ENCODE results near the gene TMPRSS7.
A peak's percentile ranks its signal among the peaks of the same experiment; 100 is the strongest.

Gene TMPRSS7

GRCh38 chr3:112034436-112034835 is at the start of gene TMPRSS7:
TMPRSS7 (plus strand) TSS chr3:112034736; CDS start chr3:112034846, 110 bp downstream.
- TF ChIP-seq CTCF (conservative IDR thresholded peaks at IDR 0.05; ENCODE audit: low read depth), result no peak
- DNase-seq (ENCODE audit: low spot score), result no peak
- CTCF ChIA-PET, result no interaction called here
- POLR2A ChIA-PET (ENCODE audit: low non-redundant PET), result no interaction called here
- no peak within 1 kb of the TSS for H3K27ac ChIP-seq

- POLR2A ChIA-PET (ENCODE audit: low non-redundant PET), result no interaction called here
- H3K27ac ChIP-seq, result no peak overlapping the region
- TF ChIP-seq CTCF (conservative IDR thresholded peaks at IDR 0.05; ENCODE audit: low read depth), result no peak
- CTCF ChIA-PET, result interaction anchor here (0.5 to 0.6 kb wide), 2 partner anchors 20 to 21 kb away, joined by 3 read pairs; no protein-coding TSS in a partner anchor
- no peak for DNase-seq (ENCODE audit: low spot score)
Measured at GRCh38 chr3:111986800-111987199, 47.7 kb upstream of the TMPRSS7 start.

- CTCF ChIA-PET, result interaction anchor here (0.6 to 2.3 kb wide), 12 partner anchors 9 to 519 kb away, joined by 3 to 10 read pairs (median 4); partner anchors contain the start of gene TAGLN3
- DNase-seq (ENCODE audit: low spot score), result no peak
- peak; percentile 78 for TF ChIP-seq CTCF (conservative IDR thresholded peaks at IDR 0.05; ENCODE audit: low read depth)
- POLR2A ChIA-PET (ENCODE audit: low non-redundant PET), result no interaction called here
- H3K27ac ChIP-seq, result no peak overlapping the region
Measured at GRCh38 chr3:111989061-111989678, 45.4 kb upstream of the TMPRSS7 start.

- DNase-seq (ENCODE audit: low spot score), result no peak
- no peak for TF ChIP-seq CTCF (conservative IDR thresholded peaks at IDR 0.05; ENCODE audit: low read depth)
- POLR2A ChIA-PET (ENCODE audit: low non-redundant PET), result no interaction called here
Measured at GRCh38 chr3:111993038-111993437, 41.5 kb upstream of the TMPRSS7 start.

GRCh38 chr3:111998636-111999483 is 35.7 kb upstream of the TMPRSS7 start, which contains the start of gene TAGLN3:
TAGLN3 (plus strand) TSS chr3:111998922; CDS start chr3:111999423, 501 bp downstream.
- POLR2A ChIA-PET (ENCODE audit: low non-redundant PET), result no interaction called here
- DNase-seq (ENCODE audit: low spot score), result no peak
- CTCF ChIA-PET, result interaction anchor here (1.4 kb wide), 1 partner anchor 10 kb away, joined by 10 read pairs; no protein-coding TSS in a partner anchor
- TF ChIP-seq CTCF (conservative IDR thresholded peaks at IDR 0.05; ENCODE audit: low read depth), result no peak
- no peak within 1 kb of the TSS for H3K27ac ChIP-seq

More at GRCh38 chr3:111993038-111993437, 41.5 kb upstream of the TMPRSS7 start:
- CTCF ChIA-PET, result interaction anchor here (0.9 kb wide), 1 partner anchor 20 kb away, joined by 3 read pairs; no protein-coding TSS in a partner anchor
- no peak overlapping the region for H3K27ac ChIP-seq

GRCh38 chr3:111999484-112000324 is 34.8 kb upstream of the TMPRSS7 start:
- H3K27ac ChIP-seq, result no peak overlapping the region
- ChIA-PET CTCF (interaction anchor here (1.4 kb wide), 1 partner anchor 11 kb away, joined by 10 read pairs; no protein-coding TSS in a partner anchor), POLR2A (ENCODE audit: low non-redundant PET) (no interaction called here)
- no peak for DNase-seq (ENCODE audit: low spot score)
- TF ChIP-seq CTCF (conservative IDR thresholded peaks at IDR 0.05; ENCODE audit: low read depth), result no peak
